Stimulated activated CD4-positive, alpha-beta T cell treated with anti-CD3 and anti-CD28 coated beads, Interleukin-1b, Interleukin-23, amount 100 ng/mL, for 4 hours (primary cell): ENCODE measurements around the gene TNFRSF12A.

ENCODE experiments used
- DNase-seq, 2 donors: peaks; one replicate each; pipeline ENCODE4 v3.0.0-alpha.2; 2020; ENCODE audit warnings: low read depth in 2 of 2

TNFRSF12A gene

GRCh38 chr16:3020247-3020603, at the start of gene TNFRSF12A:
Gene TNFRSF12A, plus strand, starts transcription at chr16:3020368. Its CDS starts 30 bp downstream, at chr16:3020398.
- peak; percentile 57 for DNase-seq

- no peak for DNase-seq
These were observed 49.6 kb upstream of the TNFRSF12A start for GRCh38 chr16:2970563-2970962.

- DNase-seq = no peak
These were observed 48.8 kb upstream of the TNFRSF12A start for GRCh38 chr16:2971134-2971984.

GRCh38 chr16:2971985-2972784, 48.0 kb upstream of the TNFRSF12A start:
- no peak for DNase-seq

- DNase-seq = no peak
These were observed 47.1 kb upstream of the TNFRSF12A start for GRCh38 chr16:2973093-2973492.

GRCh38 chr16:2973605-2974318, 46.4 kb upstream of the TNFRSF12A start:
- no peak for DNase-seq

GRCh38 chr16:2974319-2975056, 45.7 kb upstream of the TNFRSF12A start:
- no peak for DNase-seq

GRCh38 chr16:2975161-2975795, 44.9 kb upstream of the TNFRSF12A start:
- no peak for DNase-seq

GRCh38 chr16:2976201-2976600, 44.0 kb upstream of the TNFRSF12A start:
- DNase-seq = no peak

GRCh38 chr16:2976673-2977072, 43.5 kb upstream of the TNFRSF12A start:
- no peak for DNase-seq

- DNase-seq = no peak
These were observed 42.7 kb upstream of the TNFRSF12A start for GRCh38 chr16:2977440-2977839.

- no peak for DNase-seq
These were observed 40.4 kb upstream of the TNFRSF12A start for GRCh38 chr16:2979669-2980226.

GRCh38 chr16:2980227-2981176, 39.7 kb upstream of the TNFRSF12A start, which contains the start of gene PKMYT1:
Gene PKMYT1, minus strand, starts transcription at chr16:2980446. Its CDS starts 789 bp downstream, at chr16:2979657.
- peak; percentile 95 to 97 for DNase-seq

GRCh38 chr16:2981177-2981898, 38.8 kb upstream of the TNFRSF12A start:
- no peak for DNase-seq

GRCh38 chr16:2981899-2982250, 38.3 kb upstream of the TNFRSF12A start:
- DNase-seq = no peak

- no peak for DNase-seq
These were observed 37.8 kb upstream of the TNFRSF12A start for GRCh38 chr16:2982402-2982801.

- DNase-seq = peak; percentile 56 to 64
These were observed 36.4 kb upstream of the TNFRSF12A start for GRCh38 chr16:2983706-2984136.

GRCh38 chr16:2985462-2985861, 34.7 kb upstream of the TNFRSF12A start:
- DNase-seq = no peak

- DNase-seq = no peak
These were observed 34.2 kb upstream of the TNFRSF12A start for GRCh38 chr16:2985893-2986355.
